Heart left ventricle (tissue), 13 donors: ENCODE data around the gene ADPRHL1.

Source experiments
- POLR2A ChIP-seq, 2 donors: fragments of 450-650 bp; IDR thresholded peaks; one replicate each; pipeline ENCODE4 v1.6.1; 2017; ENCODE audit warnings: antibody characterized with exemption in 2 of 2, mild to moderate bottlenecking in 2 of 2, moderate library complexity in 2 of 2
- TF ChIP-seq, protein P1 (sequence below), 12 donors: fragments of 200-600 bp; sonication (generic) in 4 of 12; IDR thresholded peaks; one replicate each; pipeline versions ENCODE4 v1.5.0 to v1.8.0; 2018 to 2022; ENCODE audit warnings: antibody characterized with exemption in 12 of 12, mild to moderate bottlenecking in 5 of 12
- donor health status: ischemic (EF 13 %, LVEDD 7.1; RV severe dilation, severe dysfunction).
- donor health status: DM: no; HTN: yes; CAD: no.
- donor health status: DM: no; HTN: no; CAD: no.
- donor health status: ischemic (EF 25% LVEDD 6.9; RV normal size, moderate dysfunction).
- donor health status: ischemic (EF 25% LVEDD 5.7; RV mildly dilated, moderate dysfunction).
- donor health status: ischemic (EF 35%, LVEDD 5.7; RV mildly dilated, moderate dysfunction).
- donor health status: nonischemic (EF 11% LVEDD 7.7; RV severe dilation, severe dysfunction).
- donor health status: DM: yes; HTN: yes; CAD: no.
- donor health status: PGD.
- donor health status: ischemic (EF 29% LVEDD 5.4; RV normal size, mild dysfunction).
- donor health status: nonischemic (EF 23%, LVEDD 6.1; RV moderate dilation, normal function).

DNA sequence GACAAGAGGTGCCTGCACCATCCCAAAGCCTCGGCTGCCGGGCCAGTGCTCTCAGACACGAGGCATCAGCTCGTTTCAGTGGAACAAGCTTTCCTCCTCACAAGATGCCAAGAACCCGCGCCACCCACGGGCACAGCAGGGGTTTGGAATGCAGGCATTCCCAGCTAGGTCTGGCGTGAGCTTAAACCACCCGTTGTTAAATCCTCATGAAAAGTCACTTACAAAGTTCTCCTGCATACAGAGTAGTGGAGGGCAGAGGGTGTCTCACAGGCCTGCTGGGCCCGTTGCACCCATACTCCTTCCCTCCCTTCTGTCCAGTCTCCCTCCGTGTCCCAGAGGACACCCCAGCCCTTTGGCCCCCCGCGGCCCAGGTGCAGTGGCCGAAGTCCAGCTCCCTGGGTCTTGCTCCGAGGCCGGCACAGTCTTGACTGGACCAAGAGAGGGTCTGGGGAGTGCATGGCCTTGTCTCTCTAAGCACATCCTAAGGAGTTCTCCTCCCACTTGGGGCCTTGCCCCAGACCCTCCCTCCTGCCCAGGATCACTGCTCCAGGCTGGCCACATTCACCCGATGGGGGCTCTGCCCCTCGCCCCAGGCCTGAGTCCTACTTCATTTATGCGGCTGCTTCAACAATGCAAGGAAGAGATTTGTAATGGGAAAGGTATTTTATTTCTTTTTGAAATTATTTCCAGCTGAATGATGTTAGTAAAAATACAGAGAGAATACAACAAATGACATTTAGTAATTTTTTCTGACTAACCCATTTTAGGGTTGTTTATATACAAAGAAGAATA lies 54.1 kb downstream of the ADPRHL1 start:
- TF ChIP-seq, protein P1, sequence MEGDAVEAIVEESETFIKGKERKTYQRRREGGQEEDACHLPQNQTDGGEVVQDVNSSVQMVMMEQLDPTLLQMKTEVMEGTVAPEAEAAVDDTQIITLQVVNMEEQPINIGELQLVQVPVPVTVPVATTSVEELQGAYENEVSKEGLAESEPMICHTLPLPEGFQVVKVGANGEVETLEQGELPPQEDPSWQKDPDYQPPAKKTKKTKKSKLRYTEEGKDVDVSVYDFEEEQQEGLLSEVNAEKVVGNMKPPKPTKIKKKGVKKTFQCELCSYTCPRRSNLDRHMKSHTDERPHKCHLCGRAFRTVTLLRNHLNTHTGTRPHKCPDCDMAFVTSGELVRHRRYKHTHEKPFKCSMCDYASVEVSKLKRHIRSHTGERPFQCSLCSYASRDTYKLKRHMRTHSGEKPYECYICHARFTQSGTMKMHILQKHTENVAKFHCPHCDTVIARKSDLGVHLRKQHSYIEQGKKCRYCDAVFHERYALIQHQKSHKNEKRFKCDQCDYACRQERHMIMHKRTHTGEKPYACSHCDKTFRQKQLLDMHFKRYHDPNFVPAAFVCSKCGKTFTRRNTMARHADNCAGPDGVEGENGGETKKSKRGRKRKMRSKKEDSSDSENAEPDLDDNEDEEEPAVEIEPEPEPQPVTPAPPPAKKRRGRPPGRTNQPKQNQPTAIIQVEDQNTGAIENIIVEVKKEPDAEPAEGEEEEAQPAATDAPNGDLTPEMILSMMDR (IDR thresholded peaks at IDR 0.05): no peak
- TF ChIP-seq POLR2A (IDR thresholded peaks at IDR 0.05): no peak
